HEK293 (cell line): Measurements from ENCODE around the gene TRA2A.
A peak's percentile ranks its signal among the peaks of the same experiment; 100 is the strongest.

Source experiments
- BCL11B ChIP-seq: fragments of 450-650 bp; formaldehyde crosslinking; IDR thresholded peaks from 2 replicates; pipeline ENCODE4 v1.5.1; 2016; ENCODE audit warnings: low read depth, missing biosample characterization, missing genetic modification characterization
- FEZF1 ChIP-seq: fragments of 450-650 bp; formaldehyde crosslinking; IDR thresholded peaks from 2 replicates; pipeline ENCODE4 v1.5.1; 2016; ENCODE audit warnings: missing biosample characterization, missing genetic modification characterization
- GLIS2 ChIP-seq: fragments of 450-650 bp; formaldehyde crosslinking; IDR thresholded peaks from 2 replicates; pipeline ENCODE4 v1.5.1; 2016; ENCODE audit warnings: missing biosample characterization, missing genetic modification characterization
- HOXC10 ChIP-seq: sonication (generic); formaldehyde crosslinking; IDR thresholded peaks from 2 replicates; pipeline ENCODE4 v1.8.1; 2023; ENCODE audit warnings: mild to moderate bottlenecking, missing genetic modification reagents
- HOXD13 ChIP-seq: sonication (generic); formaldehyde crosslinking; IDR thresholded peaks from 2 replicates; pipeline ENCODE4 v1.8.0; 2022; ENCODE audit warnings: missing genetic modification reagents, borderline replicate concordance
- PRDM2 ChIP-seq: fragments of 450-650 bp; formaldehyde crosslinking; IDR thresholded peaks from 2 replicates; pipeline ENCODE4 v1.5.1; 2016; ENCODE audit warnings: missing biosample characterization, missing genetic modification characterization, borderline replicate concordance
- REPIN1 ChIP-seq: fragments of 450-650 bp; formaldehyde crosslinking; IDR thresholded peaks from 2 replicates; pipeline ENCODE4 v1.5.1; 2017; ENCODE audit warnings: missing biosample characterization, missing genetic modification characterization, low read depth
- SP3 ChIP-seq: fragments of 450-650 bp; formaldehyde crosslinking; IDR thresholded peaks from 2 replicates; pipeline ENCODE4 v1.5.1; 2016; ENCODE audit warnings: missing biosample characterization, missing genetic modification characterization
- ZBTB20 ChIP-seq: fragments of 450-650 bp; formaldehyde crosslinking; IDR thresholded peaks from 2 replicates; pipeline ENCODE4 v1.5.1; 2016; ENCODE audit warnings: missing biosample characterization, missing genetic modification characterization
- ZBTB49 ChIP-seq: fragments of 450-650 bp; formaldehyde crosslinking; IDR thresholded peaks from 2 replicates; pipeline ENCODE4 v1.5.1; 2016; ENCODE audit warnings: missing biosample characterization, missing genetic modification characterization, low read depth
- ZBTB6 ChIP-seq: fragments of 450-650 bp; formaldehyde crosslinking; IDR thresholded peaks from 2 replicates; pipeline ENCODE4 v1.5.1; 2017; ENCODE audit warnings: missing biosample characterization, missing genetic modification characterization
- ZEB2 ChIP-seq: fragments of 450-650 bp; formaldehyde crosslinking; IDR thresholded peaks from 2 replicates; pipeline ENCODE4 v1.5.1; 2016; ENCODE audit warnings: missing biosample characterization, missing genetic modification characterization
- ZNF155 ChIP-seq: fragments of 450-650 bp; formaldehyde crosslinking; IDR thresholded peaks from 2 replicates; pipeline ENCODE4 v1.5.1; 2016; ENCODE audit warnings: missing biosample characterization, missing genetic modification characterization
- ZNF174 ChIP-seq: fragments of 450-650 bp; formaldehyde crosslinking; IDR thresholded peaks from 2 replicates; pipeline ENCODE4 v1.5.0; 2017; ENCODE audit warnings: missing biosample characterization, mild to moderate bottlenecking, missing genetic modification characterization
- ZNF18 ChIP-seq: fragments of 450-650 bp; formaldehyde crosslinking; IDR thresholded peaks from 2 replicates; pipeline ENCODE4 v1.5.1; 2016; ENCODE audit warnings: missing biosample characterization, missing genetic modification characterization
- ZNF221 ChIP-seq: fragments of 450-650 bp; formaldehyde crosslinking; IDR thresholded peaks from 2 replicates; pipeline ENCODE4 v1.5.1; 2017; ENCODE audit warnings: missing biosample characterization, missing genetic modification characterization, borderline replicate concordance
- ZNF324 ChIP-seq: fragments of 450-650 bp; formaldehyde crosslinking; IDR thresholded peaks from 2 replicates; pipeline ENCODE4 v1.5.1; 2016; ENCODE audit warnings: missing biosample characterization, missing genetic modification characterization
- ZNF518A ChIP-seq: fragments of 450-650 bp; formaldehyde crosslinking; conservative IDR thresholded peaks from 2 replicates; pipeline ENCODE4 v1.5.1; 2016; ENCODE audit warnings: low read depth, missing biosample characterization, missing genetic modification characterization
- ZNF558 ChIP-seq: fragments of 450-650 bp; formaldehyde crosslinking; IDR thresholded peaks from 2 replicates; pipeline ENCODE4 v1.5.1; 2016; ENCODE audit warnings: missing biosample characterization, missing genetic modification characterization
- ZNF600 ChIP-seq: fragments of 450-650 bp; formaldehyde crosslinking; IDR thresholded peaks from 2 replicates; pipeline ENCODE4 v1.5.1; 2016; ENCODE audit warnings: missing biosample characterization, missing genetic modification characterization
- ZNF623 ChIP-seq: fragments of 450-650 bp; formaldehyde crosslinking; IDR thresholded peaks from 2 replicates; pipeline ENCODE4 v1.5.1; 2016; ENCODE audit warnings: missing biosample characterization, missing genetic modification characterization
- ZNF654 ChIP-seq: fragments of 450-650 bp; formaldehyde crosslinking; IDR thresholded peaks from 2 replicates; pipeline ENCODE4 v1.5.1; 2016; ENCODE audit warnings: low read depth, missing biosample characterization, missing genetic modification characterization
- ZNF658 ChIP-seq: fragments of 450-650 bp; formaldehyde crosslinking; IDR thresholded peaks from 2 replicates; pipeline ENCODE4; 2016; ENCODE audit warnings: missing biosample characterization, missing genetic modification characterization
- ZNF677 ChIP-seq: fragments of 450-650 bp; IDR thresholded peaks from 2 replicates; pipeline ENCODE4 v1.5.0; 2018; ENCODE audit warnings: missing biosample characterization, mild to moderate bottlenecking, missing genetic modification characterization, moderate library complexity

Gene TRA2A

GRCh38 chr7:23467806-23468525 is 63.8 kb downstream of the TRA2A start (continued):
- TF ChIP-seq ZNF600 = 0 out of 2 replicates have a peak, but pooled peaks have one; percentile 19
- TF ChIP-seq ZNF18 (tag by site-specific recombination) = no peak; the same call in 1 of the 2 replicates
- TF ChIP-seq REPIN1 = no peak
- no peak for TF ChIP-seq ZBTB6
- TF ChIP-seq ZNF174 (tag by site-specific recombination) = no peak
- no peak for TF ChIP-seq ZNF658 (tag by site-specific recombination)
- no peak for TF ChIP-seq HOXC10
- TF ChIP-seq ZNF155 = no peak
- TF ChIP-seq ZNF518A (tag by site-specific recombination) = no peak
- TF ChIP-seq ZEB2 = 0 out of 2 replicates have a peak, but pooled peaks have one; percentile 50
- no peak for TF ChIP-seq ZNF558 (tag by site-specific recombination)
- no peak for TF ChIP-seq ZNF221 (tag by site-specific recombination)
- TF ChIP-seq BCL11B (tag by site-specific recombination) = no peak
- no peak for TF ChIP-seq ZNF324 (tag by site-specific recombination)
- 0 out of 2 replicates have a peak, but pooled peaks have one; percentile 35 for TF ChIP-seq HOXD13 (CRISPR knock-in tag)
- no peak for TF ChIP-seq PRDM2
- TF ChIP-seq ZNF677 (tag by site-specific recombination) = no peak
- TF ChIP-seq ZNF654 (tag by site-specific recombination) = no peak
- TF ChIP-seq GLIS2 (tag by site-specific recombination) = peak; percentile 18; the same call in 1 of the 2 replicates
- no peak for TF ChIP-seq ZNF623 (tag by site-specific recombination)
- TF ChIP-seq SP3 (tag by site-specific recombination) = no peak
- TF ChIP-seq ZBTB49 (tag by site-specific recombination) = no peak
- TF ChIP-seq FEZF1 (tag by site-specific recombination) = peak; percentile 63
- peak; percentile 55 for TF ChIP-seq ZBTB20 (tag by site-specific recombination)
